GM19467 (cell line): ENCODE data around the gene TNFSF13.

Source experiments
- ATAC-seq: cut with Tn5 transposase; IDR thresholded peaks from one replicate; pipeline ENCODE4 v1.9.1; 2021; ENCODE audit warnings: mild to moderate bottlenecking, moderate library complexity; ENCODE audit not compliant: unreplicated experiment

The TNFSF13 gene, protein sequence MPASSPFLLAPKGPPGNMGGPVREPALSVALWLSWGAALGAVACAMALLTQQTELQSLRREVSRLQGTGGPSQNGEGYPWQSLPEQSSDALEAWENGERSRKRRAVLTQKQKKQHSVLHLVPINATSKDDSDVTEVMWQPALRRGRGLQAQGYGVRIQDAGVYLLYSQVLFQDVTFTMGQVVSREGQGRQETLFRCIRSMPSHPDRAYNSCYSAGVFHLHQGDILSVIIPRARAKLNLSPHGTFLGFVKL

DNA sequence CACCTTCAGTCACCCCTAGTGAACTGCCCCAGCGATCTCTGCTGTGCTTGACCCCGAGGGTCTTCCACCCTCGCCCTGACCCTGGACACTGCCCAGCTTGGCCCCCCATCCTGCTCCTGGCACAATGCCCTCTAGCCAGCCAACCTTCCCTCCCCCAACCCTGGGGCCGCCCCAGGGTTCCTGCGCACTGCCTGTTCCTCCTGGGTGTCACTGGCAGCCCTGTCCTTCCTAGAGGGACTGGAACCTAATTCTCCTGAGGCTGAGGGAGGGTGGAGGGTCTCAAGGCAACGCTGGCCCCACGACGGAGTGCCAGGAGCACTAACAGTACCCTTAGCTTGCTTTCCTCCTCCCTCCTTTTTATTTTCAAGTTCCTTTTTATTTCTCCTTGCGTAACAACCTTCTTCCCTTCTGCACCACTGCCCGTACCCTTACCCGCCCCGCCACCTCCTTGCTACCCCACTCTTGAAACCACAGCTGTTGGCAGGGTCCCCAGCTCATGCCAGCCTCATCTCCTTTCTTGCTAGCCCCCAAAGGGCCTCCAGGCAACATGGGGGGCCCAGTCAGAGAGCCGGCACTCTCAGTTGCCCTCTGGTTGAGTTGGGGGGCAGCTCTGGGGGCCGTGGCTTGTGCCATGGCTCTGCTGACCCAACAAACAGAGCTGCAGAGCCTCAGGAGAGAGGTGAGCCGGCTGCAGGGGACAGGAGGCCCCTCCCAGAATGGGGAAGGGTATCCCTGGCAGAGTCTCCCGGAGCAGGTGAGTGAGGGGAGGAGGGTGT, at the start of gene TNFSF13:
TSS of gene TNFSF13 (plus strand) at position 207 of the 776 bp plus-strand sequence. CDS start at position 497, 290 bp downstream.
- ATAC-seq, result no peak

- ATAC-seq, result no peak
Measured at GRCh38 chr17:7508846-7509245, 49.7 kb upstream of the TNFSF13 start.

DNA sequence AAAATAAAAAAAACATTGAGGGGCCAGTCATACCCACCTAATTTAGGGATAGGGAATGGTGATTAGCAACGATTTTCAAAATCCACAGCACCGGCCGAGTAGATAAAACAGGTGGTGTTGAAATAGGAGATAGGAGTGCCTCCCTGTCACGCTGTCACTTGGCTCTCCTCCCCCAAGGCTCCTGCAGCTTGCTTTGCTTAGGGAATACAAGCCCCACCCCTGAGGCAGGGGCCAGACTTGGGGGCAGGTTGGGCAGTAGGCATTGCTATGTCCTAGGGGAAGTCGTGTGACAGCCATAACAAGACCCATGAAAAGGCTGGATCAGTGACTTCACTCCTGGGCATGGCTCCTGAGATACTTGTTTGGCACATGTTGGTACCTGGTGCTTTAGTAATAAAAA, 48.6 kb upstream of the TNFSF13 start:
- no peak for ATAC-seq

DNA sequence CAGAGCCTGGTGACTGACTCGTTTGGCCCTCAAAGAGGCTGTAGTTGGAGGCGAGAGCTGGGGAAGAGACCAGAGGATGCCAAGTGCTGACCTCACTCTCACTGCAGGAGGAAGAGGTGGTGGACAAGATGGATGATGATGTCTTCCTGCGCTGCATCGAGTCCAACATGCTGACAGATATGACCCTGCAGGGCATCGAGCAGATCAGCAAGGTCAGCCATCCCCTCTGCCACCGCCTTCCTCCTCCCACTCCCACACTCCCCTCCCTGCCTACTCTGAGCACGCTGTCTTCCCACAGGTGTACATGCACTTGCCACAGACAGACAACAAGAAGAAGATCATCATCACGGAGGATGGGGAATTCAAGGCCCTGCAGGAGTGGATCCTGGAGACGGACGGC, 47.4 kb upstream of the TNFSF13 start:
- ATAC-seq, result no peak

- no peak for ATAC-seq
Measured at GRCh38 chr17:7512105-7512504, 46.4 kb upstream of the TNFSF13 start.

- no peak for ATAC-seq
Measured at GRCh38 chr17:7512824-7513540, 45.6 kb upstream of the TNFSF13 start.

- no peak for ATAC-seq
Measured at GRCh38 chr17:7513850-7514419, 44.6 kb upstream of the TNFSF13 start.

GRCh38 chr17:7515911-7516610, 42.5 kb upstream of the TNFSF13 start:
- ATAC-seq, result no peak

GRCh38 chr17:7523033-7523432, 35.5 kb upstream of the TNFSF13 start:
- ATAC-seq, result no peak

DNA sequence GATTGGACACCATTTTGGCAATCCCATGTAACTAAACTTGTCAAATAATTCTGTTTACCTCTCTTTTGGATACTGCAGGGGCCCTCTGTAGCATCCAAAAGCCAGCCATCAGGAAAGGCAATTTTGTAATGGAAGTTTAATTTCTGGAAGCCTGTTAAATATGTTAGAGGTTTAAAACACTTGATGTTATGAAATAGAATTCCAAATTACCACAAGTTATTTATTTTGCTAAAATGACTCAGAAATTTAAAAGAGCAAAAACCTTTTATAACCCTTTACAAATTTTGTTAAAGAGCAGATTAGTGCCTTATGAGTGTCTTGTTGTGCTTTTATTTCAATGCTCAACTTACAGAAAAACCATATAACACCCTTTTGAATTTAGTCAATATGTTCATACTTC, 29.7 kb upstream of the TNFSF13 start:
- no peak for ATAC-seq

DNA sequence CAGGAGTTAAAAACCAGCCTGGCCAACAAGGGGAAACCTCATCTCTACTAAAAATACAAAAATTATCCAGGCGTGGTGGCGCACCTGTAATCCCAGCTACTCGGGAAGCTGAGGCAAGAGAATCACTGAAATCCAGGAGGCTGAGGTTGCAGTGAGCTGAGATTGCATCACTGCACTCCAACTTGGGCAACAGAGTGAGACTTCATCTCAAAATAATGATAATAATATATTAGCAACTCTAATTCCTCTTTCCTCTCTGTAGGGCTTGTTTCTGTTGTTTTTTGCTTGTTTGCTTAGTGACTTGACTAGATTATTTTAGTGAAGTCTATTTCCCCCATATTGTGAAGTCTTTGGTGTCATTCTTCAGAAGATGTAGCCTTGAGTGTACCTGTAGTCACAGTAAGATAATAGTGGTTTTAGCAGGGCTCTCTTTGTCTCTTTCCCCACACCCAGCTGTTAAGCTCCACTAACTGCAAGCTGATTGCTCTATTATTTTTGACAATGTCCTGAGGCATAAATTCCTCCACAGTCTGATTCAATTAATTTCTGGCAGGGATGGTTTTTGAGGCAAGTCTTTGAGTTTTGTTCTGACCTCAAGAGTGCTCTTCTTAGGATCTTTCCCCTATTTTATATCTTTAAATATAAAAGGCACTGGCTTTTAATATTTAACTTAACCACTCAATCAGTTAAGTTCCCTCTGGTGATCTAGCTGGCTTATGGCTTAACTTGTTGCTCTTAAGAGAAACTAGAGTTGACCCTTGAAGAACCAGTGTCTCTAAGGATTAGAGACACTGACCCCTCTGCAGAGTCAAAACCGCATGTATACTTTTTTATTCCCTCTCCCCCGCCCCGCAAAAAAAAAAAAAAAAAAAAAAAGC, 28.3 kb upstream of the TNFSF13 start:
- no peak for ATAC-seq

DNA sequence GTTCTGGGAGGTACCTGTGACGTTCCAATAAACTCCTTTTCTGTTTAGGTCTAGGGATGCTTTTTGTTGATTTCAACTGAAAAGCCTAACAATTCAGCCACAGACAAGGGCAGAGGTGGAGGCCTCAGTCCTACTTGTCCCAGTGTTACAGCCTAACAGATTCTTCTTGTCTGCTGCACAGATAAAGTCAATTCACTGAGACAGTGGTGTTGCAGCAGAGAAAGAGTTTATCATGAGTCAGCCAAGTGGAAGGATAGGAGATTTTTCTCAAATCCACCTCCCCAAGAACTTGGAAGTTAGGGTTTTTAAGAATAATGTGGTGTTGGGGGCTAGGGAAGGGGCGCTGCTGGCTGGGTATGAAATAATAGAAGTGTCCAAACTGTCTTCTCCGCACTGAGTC, 20.5 kb upstream of the TNFSF13 start:
- no peak for ATAC-seq

DNA sequence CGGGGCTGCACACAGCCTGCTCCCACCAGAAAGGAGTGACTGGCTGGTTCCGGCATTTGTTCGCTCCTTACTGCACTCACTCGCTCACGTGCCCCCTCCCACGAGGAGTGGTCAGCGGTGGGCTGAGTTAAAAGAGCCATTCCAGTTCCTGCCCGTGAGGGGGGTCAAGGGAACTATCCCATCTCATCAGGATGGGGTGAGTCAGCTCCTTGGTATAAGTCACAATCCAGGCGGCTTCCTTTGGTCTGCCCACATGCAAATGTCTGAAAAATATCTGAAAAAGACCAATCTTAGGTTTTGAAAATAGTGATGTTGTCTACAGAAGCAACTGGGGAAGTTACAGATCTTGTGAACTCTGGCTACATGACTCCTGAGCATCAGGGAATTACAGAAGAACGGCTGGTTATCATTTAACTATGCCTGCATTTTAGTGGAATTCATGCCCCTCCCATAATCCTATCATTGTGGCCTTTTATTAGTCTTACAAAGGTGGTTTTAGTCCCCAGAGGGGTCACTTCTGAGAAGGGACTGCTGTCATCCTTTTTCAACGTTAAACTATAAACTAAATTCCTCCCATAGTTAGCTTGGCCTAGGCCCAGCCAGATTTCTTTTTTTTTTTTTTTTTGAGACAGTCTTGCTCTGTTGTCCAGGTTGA, 19.5 kb upstream of the TNFSF13 start:
- no peak for ATAC-seq

DNA sequence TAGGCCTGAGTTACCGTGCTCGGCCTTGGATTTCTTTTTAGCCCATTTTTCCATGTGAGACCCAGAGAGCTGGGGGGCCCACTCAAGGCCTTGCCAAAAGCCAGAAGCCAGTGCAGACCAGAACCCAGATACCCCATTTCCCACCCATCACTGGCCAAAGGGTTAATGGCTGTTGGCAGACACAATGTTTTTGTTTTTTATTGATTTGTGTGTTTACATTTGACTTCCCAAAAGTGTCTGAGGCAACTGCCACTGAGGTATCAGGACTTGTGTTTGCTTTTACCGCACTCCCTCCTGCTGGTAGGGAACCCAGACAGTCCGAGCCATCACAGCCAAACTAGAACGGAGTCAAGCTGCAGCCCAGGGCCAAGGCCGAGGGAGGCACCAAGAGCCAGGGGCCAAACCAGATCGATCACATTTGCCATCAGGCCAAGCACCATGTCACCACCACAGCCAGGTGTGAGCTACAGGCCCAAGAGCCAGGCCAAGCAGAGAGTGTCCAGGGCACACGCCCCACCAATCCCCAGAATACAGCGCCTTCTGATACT, 17.4 kb upstream of the TNFSF13 start:
- ATAC-seq, result no peak

- no peak for ATAC-seq
Measured at GRCh38 chr17:7544911-7545310, 13.6 kb upstream of the TNFSF13 start.

DNA sequence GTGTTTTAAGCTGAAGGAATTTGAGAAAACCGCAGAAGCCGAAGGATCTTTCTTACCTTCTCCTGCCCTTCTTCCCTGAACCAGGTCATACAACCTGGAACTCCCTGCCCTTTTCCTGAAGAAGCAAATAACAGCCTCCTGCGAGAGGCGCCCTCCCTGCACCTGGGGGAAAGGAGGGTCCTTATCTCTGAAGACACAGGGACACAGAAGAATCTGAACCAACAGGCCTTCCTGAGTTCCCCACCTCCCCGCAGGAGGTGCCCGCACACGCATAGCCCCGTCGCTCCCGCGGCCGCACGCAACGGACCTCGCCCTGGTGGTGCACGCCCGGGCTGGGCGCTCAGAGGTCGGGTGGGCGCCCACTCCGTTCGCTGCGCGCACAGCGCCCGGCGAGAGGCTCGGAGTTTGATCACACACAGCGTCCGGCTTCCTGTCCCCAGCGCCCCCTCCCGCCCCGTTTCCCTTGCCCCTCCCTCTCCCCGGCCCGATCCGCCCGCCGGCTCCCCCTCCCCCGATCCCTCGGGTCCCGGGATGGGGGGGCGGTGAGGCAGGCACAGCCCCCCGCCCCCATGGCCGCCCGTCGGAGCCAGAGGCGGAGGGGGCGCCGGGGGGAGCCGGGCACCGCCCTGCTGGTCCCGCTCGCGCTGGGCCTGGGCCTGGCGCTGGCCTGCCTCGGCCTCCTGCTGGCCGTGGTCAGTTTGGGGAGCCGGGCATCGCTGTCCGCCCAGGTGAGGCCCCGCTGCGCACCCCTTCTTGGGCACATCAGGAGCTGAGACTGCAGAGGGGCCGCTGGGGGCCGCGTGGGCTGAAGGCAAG, 9.8 kb upstream of the TNFSF13 start, which contains the start of gene TNFSF12:
TSS of gene TNFSF12 (plus strand) at position 474 of the 816 bp plus-strand sequence. CDS start at position 570, 96 bp downstream.
- no peak for ATAC-seq

- ATAC-seq, result no peak
Measured at GRCh38 chr17:7549401-7550055, 9.0 kb upstream of the TNFSF13 start.

DNA sequence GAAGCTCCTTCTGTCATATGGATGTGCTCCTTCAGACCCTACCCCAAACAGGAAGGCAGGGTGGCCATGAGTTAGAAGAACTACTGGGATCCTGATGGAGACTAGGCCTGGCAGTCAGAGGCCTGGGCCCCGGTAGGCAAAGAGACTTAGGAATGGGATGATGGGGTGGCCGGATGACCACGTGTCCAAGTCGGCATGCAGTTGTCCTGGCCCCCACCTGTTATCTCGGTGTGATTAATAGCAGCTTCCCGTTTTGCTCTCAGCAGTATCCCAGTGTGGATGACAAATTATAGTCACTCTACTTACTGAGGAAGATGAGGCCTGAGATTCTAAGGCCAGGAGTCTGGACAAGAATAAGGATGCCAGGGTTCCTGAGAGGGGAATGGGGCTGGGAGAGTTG, 8.2 kb upstream of the TNFSF13 start:
- ATAC-seq, result no peak
